ENCODE results near the gene AFF3.

Gene AFF3

GRCh38 chr2:99989905-99990304 lies 152.5 kb downstream of the AFF3 start:
- no peak for TF ChIP-seq POLR2A (IDR thresholded peaks at IDR 0.05; ENCODE audit: low read depth, low read length)
- DNase-seq (ENCODE audit: insufficient read length, low spot score): no peak
- FAIRE-seq: no peak

- no peak for TF ChIP-seq POLR2A (IDR thresholded peaks at IDR 0.05; ENCODE audit: low read depth, low read length)
- no peak for FAIRE-seq
- DNase-seq (ENCODE audit: insufficient read length, low spot score): no peak
Measured at GRCh38 chr2:99988599-99988998, 153.8 kb downstream of the AFF3 start.

GRCh38 chr2:99987160-99987559 lies 155.2 kb downstream of the AFF3 start:
- FAIRE-seq (no peak), DNase-seq (ENCODE audit: insufficient read length, low spot score) (no peak)
- no peak for TF ChIP-seq POLR2A (IDR thresholded peaks at IDR 0.05; ENCODE audit: low read depth, low read length)

GRCh38 chr2:99984799-99985515 lies 157.4 kb downstream of the AFF3 start:
- DNase-seq (ENCODE audit: insufficient read length, low spot score) (no peak), FAIRE-seq (no peak)
- TF ChIP-seq POLR2A (IDR thresholded peaks at IDR 0.05; ENCODE audit: low read depth, low read length): no peak

- TF ChIP-seq POLR2A (IDR thresholded peaks at IDR 0.05; ENCODE audit: low read depth, low read length): no peak
- no peak for DNase-seq (ENCODE audit: insufficient read length, low spot score)
- FAIRE-seq: no peak
Measured at GRCh38 chr2:99982744-99983143, 159.6 kb downstream of the AFF3 start.

GRCh38 chr2:99981840-99982239 lies 160.6 kb downstream of the AFF3 start:
- FAIRE-seq (no peak), DNase-seq (ENCODE audit: insufficient read length, low spot score) (no peak)
- TF ChIP-seq POLR2A (IDR thresholded peaks at IDR 0.05; ENCODE audit: low read depth, low read length): no peak

- no peak for TF ChIP-seq POLR2A (IDR thresholded peaks at IDR 0.05; ENCODE audit: low read depth, low read length)
- DNase-seq (ENCODE audit: insufficient read length, low spot score) (no peak), FAIRE-seq (peak; percentile 33)
Measured at GRCh38 chr2:99980176-99980575, 162.2 kb downstream of the AFF3 start.

- FAIRE-seq (no peak), DNase-seq (ENCODE audit: insufficient read length, low spot score) (no peak)
- TF ChIP-seq POLR2A (IDR thresholded peaks at IDR 0.05; ENCODE audit: low read depth, low read length): no peak
Measured at GRCh38 chr2:99977966-99978365, 164.4 kb downstream of the AFF3 start.

- peak; percentile 83 for FAIRE-seq
- no peak for TF ChIP-seq POLR2A (IDR thresholded peaks at IDR 0.05; ENCODE audit: low read depth, low read length)
- peak; percentile 32 for DNase-seq (ENCODE audit: insufficient read length, low spot score)
Measured at GRCh38 chr2:99975386-99975785, 167.0 kb downstream of the AFF3 start.

GRCh38 chr2:99974682-99975375 lies 167.6 kb downstream of the AFF3 start:
- DNase-seq (ENCODE audit: insufficient read length, low spot score) (no peak), FAIRE-seq (peak; percentile 64)
- no peak for TF ChIP-seq POLR2A (IDR thresholded peaks at IDR 0.05; ENCODE audit: low read depth, low read length)

GRCh38 chr2:99974275-99974674 lies 168.1 kb downstream of the AFF3 start:
- FAIRE-seq (peak; percentile 89), DNase-seq (ENCODE audit: insufficient read length, low spot score) (no peak)
- TF ChIP-seq POLR2A (IDR thresholded peaks at IDR 0.05; ENCODE audit: low read depth, low read length): no peak

GRCh38 chr2:99971326-99971900 lies 171.0 kb downstream of the AFF3 start:
- TF ChIP-seq POLR2A (IDR thresholded peaks at IDR 0.05; ENCODE audit: low read depth, low read length): no peak
- FAIRE-seq (no peak), DNase-seq (ENCODE audit: insufficient read length, low spot score) (no peak)

- no peak for FAIRE-seq
- TF ChIP-seq POLR2A (IDR thresholded peaks at IDR 0.05; ENCODE audit: low read depth, low read length): no peak
- DNase-seq (ENCODE audit: insufficient read length, low spot score): no peak
Measured at GRCh38 chr2:99970292-99970868, 172.0 kb downstream of the AFF3 start.

- TF ChIP-seq POLR2A (IDR thresholded peaks at IDR 0.05; ENCODE audit: low read depth, low read length): no peak
- FAIRE-seq: peak; percentile 33
Measured at GRCh38 chr2:99961196-99961913, 181.0 kb downstream of the AFF3 start.

More at GRCh38 chr2:99961196-99961913, 181.0 kb downstream of the AFF3 start:
- no peak for DNase-seq (ENCODE audit: insufficient read length, low spot score)
